Uterus (tissue), 4 donors: ENCODE results near the gene MROH2A. TPM values are rescaled to one million over a fixed set of nuclear protein-coding genes. Genes with fewer than 3 reads are reported as not detected.

Experiments used
- DNase-seq, 2 donors: peaks; one replicate each; pipeline ENCODE4 v3.0.0-alpha.2; 2019 to 2020
- H3K27ac ChIP-seq, 2 donors: fragments of 200-600 bp; sonication (generic); 1 replicate in 1 of 2; 2 replicates in 1 of 2; pipeline ENCODE4 v1.5.1; 2016 to 2018
- H3K27me3 ChIP-seq, 2 donors: fragments of 200-600 bp; sonication (generic); one replicate each; pipeline ENCODE4 v1.5.1; 2018 to 2019; ENCODE audit warnings: control low read depth in 1 of 2
- H3K36me3 ChIP-seq, 2 donors: fragments of 200-600 bp; sonication (generic); one replicate each; pipeline ENCODE4 v1.5.1; 2019; ENCODE audit warnings: control low read depth in 1 of 2
- H3K4me1 ChIP-seq, 2 donors: fragments of 200-600 bp; sonication (generic); one replicate each; pipeline ENCODE4 v1.5.1; 2018 to 2019; ENCODE audit warnings: control low read depth in 1 of 2
- H3K4me3 ChIP-seq, 2 donors: fragments of 200-600 bp; sonication (generic); 1 replicate in 1 of 2; 2 replicates in 1 of 2; pipeline ENCODE4 v1.5.1; 2018 to 2019; ENCODE audit warnings: mild to moderate bottlenecking in 1 of 2
- H3K9me3 ChIP-seq, 2 donors: fragments of 200-600 bp; sonication (generic); one replicate each; pipeline ENCODE4 v1.5.1; 2019; ENCODE audit warnings: control low read depth in 1 of 2
- POLR2A ChIP-seq, 2 donors: fragments of 450-650 bp; IDR thresholded peaks; one replicate each; pipeline ENCODE4 v1.6.1; 2016; ENCODE audit warnings: antibody characterized with exemption in 2 of 2, mild to moderate bottlenecking in 1 of 2, moderate library complexity in 1 of 2
- intact Hi-C: fragments of 100-400 bp; cut with DNase I; formaldehyde crosslinking; loops from one replicate; pipeline ENCODE4 v1.15.1; 2023; ENCODE audit warnings: low total_unique reads
- total RNA-seq, 4 donors: library from RNA; depleted of rRNA in 3 of 4; stranded (reverse); fragments of >200 nt in 3 of 4; gene quantifications; one replicate each; pipeline versions ENCODE4 v1.1.0 to v1.2.4, GENCODE V29; 2014 to 2023
- TF ChIP-seq, protein P1 (sequence below), 4 experiments: fragments of 200-600 bp in 2 of 4; fragments of 450-650 bp in 2 of 4; sonication (generic) in 2 of 4; IDR thresholded peaks; one replicate each; pipeline ENCODE4 v1.5.1; 2016 to 2019; ENCODE audit warnings: antibody characterized with exemption in 4 of 4, mild to moderate bottlenecking in 2 of 4, moderate library complexity in 1 of 4
- donor health status: DM: yes; HTN: yes; CAD: no.

The MROH2A gene
- total RNA-seq, 4 donors from 2014 or later = not detected

GRCh38 chr2:233769260-233769659 lies 8.9 kb upstream of the MROH2A start:
- H3K4me1 ChIP-seq = no peaks in the 10 kb centered on the region
- H3K4me3 ChIP-seq = no peak overlapping the region
- DNase-seq = no peak
- no peaks in the 10 kb centered on the region for H3K9me3 ChIP-seq
- no peaks in the 10 kb centered on the region for H3K27me3 ChIP-seq
- no peak overlapping the region for H3K27ac ChIP-seq
- intact Hi-C loops = no loop called here
- no peaks in the 10 kb centered on the region for H3K36me3 ChIP-seq
- TF ChIP-seq POLR2A (IDR thresholded peaks at IDR 0.05) = no peak
- TF ChIP-seq, protein P1, sequence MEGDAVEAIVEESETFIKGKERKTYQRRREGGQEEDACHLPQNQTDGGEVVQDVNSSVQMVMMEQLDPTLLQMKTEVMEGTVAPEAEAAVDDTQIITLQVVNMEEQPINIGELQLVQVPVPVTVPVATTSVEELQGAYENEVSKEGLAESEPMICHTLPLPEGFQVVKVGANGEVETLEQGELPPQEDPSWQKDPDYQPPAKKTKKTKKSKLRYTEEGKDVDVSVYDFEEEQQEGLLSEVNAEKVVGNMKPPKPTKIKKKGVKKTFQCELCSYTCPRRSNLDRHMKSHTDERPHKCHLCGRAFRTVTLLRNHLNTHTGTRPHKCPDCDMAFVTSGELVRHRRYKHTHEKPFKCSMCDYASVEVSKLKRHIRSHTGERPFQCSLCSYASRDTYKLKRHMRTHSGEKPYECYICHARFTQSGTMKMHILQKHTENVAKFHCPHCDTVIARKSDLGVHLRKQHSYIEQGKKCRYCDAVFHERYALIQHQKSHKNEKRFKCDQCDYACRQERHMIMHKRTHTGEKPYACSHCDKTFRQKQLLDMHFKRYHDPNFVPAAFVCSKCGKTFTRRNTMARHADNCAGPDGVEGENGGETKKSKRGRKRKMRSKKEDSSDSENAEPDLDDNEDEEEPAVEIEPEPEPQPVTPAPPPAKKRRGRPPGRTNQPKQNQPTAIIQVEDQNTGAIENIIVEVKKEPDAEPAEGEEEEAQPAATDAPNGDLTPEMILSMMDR (IDR thresholded peaks at IDR 0.05) = no peak

DNA sequence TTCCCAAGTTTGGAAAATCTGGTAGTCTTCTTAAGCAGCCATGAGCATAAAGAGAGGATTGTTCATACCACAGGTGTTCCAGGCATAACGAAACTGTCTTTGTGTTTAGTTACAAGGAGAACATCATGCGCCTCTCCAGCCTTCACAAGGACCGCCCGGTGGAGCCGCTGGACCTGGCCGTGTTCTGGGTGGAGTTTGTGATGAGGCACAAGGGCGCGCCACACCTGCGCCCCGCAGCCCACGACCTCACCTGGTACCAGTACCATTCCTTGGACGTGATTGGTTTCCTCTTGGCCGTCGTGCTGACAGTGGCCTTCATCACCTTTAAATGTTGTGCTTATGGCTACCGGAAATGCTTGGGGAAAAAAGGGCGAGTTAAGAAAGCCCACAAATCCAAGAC lies 6.0 kb upstream of the MROH2A start:
- no peak for DNase-seq
- Histone ChIP-seq H3K4me3 (no peak overlapping the region), H3K27ac (no peak overlapping the region), H3K9me3 (no peaks in the 10 kb centered on the region), H3K4me1 (no peaks in the 10 kb centered on the region), H3K36me3 (no peaks in the 10 kb centered on the region), H3K27me3 (no peaks in the 10 kb centered on the region)
- TF ChIP-seq POLR2A (IDR thresholded peaks at IDR 0.05) = no peak
- TF ChIP-seq, protein P1 (IDR thresholded peaks at IDR 0.05) = no peak
- intact Hi-C loops = no loop called here

DNA sequence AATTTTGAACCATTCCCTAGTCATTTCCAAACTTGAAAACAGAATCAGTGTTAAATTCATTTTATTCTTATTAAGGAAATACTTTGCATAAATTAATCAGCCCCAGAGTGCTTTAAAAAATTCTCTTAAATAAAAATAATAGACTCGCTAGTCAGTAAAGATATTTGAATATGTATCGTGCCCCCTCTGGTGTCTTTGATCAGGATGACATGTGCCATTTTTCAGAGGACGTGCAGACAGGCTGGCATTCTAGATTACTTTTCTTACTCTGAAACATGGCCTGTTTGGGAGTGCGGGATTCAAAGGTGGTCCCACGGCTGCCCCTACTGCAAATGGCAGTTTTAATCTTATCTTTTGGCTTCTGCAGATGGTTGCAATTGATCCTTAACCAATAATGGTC lies 5.5 kb upstream of the MROH2A start:
- no peaks in the 10 kb centered on the region for H3K27me3 ChIP-seq
- no peak overlapping the region for H3K4me3 ChIP-seq
- no peaks in the 10 kb centered on the region for H3K36me3 ChIP-seq
- no peak for DNase-seq
- no peaks in the 10 kb centered on the region for H3K4me1 ChIP-seq
- TF ChIP-seq, protein P1 (IDR thresholded peaks at IDR 0.05) = no peak
- TF ChIP-seq POLR2A (IDR thresholded peaks at IDR 0.05) = no peak
- intact Hi-C loops = no loop called here
- H3K27ac ChIP-seq = no peak overlapping the region
- no peaks in the 10 kb centered on the region for H3K9me3 ChIP-seq

DNA sequence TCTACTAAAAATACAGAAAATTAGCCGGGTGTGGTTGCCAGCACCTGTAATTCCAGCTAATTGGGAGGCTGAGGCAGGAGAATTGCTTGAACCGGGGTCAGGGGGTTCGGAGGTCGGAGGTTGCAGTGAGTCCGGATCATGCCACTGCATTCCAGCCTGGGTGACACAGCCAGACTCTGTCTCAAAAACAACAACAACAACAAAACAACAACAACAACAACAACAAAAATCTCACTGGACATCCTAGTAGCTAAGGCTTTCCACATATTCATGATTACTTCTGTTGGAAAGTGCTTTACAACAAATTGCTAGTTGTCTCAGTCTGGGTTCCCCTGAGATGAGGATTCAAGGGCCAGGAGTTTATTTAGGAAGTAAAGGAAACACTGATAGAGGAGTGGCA lies 4.3 kb upstream of the MROH2A start:
- H3K4me3 ChIP-seq = no peak overlapping the region
- no peak for TF ChIP-seq POLR2A (IDR thresholded peaks at IDR 0.05)
- TF ChIP-seq, protein P1 (IDR thresholded peaks at IDR 0.05) = no peak
- H3K4me1 ChIP-seq = no peaks in the 10 kb centered on the region
- intact Hi-C loops = no loop called here
- no peaks in the 10 kb centered on the region for H3K27me3 ChIP-seq
- H3K27ac ChIP-seq = no peak overlapping the region
- DNase-seq = no peak
- H3K9me3 ChIP-seq = no peaks in the 10 kb centered on the region
- H3K36me3 ChIP-seq = no peaks in the 10 kb centered on the region

- intact Hi-C loops = no loop called here
- H3K36me3 ChIP-seq = no peaks in the 10 kb centered on the region
- H3K4me1 ChIP-seq = no peaks in the 10 kb centered on the region
- no peak overlapping the region for H3K27ac ChIP-seq
- DNase-seq = no peak
- H3K27me3 ChIP-seq = no peaks in the 10 kb centered on the region
- TF ChIP-seq, protein P1 (IDR thresholded peaks at IDR 0.05) = no peak
- TF ChIP-seq POLR2A (IDR thresholded peaks at IDR 0.05) = no peak
- no peaks in the 10 kb centered on the region for H3K9me3 ChIP-seq
- H3K4me3 ChIP-seq = no peak overlapping the region
Observed at GRCh38 chr2:233775414-233775813, 2.7 kb upstream of the MROH2A start.
